Spinal cord (tissue), 10 donors: ENCODE results near the gene ITFG2. TPM values are rescaled to one million over a fixed set of nuclear protein-coding genes. Genes with fewer than 3 reads are reported as not detected.
"Not testable (repeated sequence)": the region's sequence is repeated elsewhere in the genome, so short reads cannot be mapped to it uniquely, and the experiment has no call there.

Experiments
- DNase-seq, 6 donors: peaks; one replicate each; pipeline versions ENCODE4 v3.0.0 to v3.0.0-alpha.2; 2013 to 2015; ENCODE audit warnings: low spot score in 6 of 6, low read depth in 4 of 6
- H3K27ac ChIP-seq: one replicate; pipeline ENCODE4 v1.5.1; 2013; ENCODE audit warnings: low read depth, low read length, control low read depth
- H3K27me3 ChIP-seq: one replicate; pipeline ENCODE4 v1.6.1; 2013; ENCODE audit warnings: low read length; ENCODE audit not compliant: control insufficient read depth, insufficient read depth
- H3K36me3 ChIP-seq: one replicate; pipeline ENCODE4 v1.6.1; 2013; ENCODE audit warnings: low read length; ENCODE audit not compliant: control insufficient read depth, insufficient read depth
- H3K4me1 ChIP-seq: one replicate; pipeline ENCODE4 v1.6.1; 2013; ENCODE audit warnings: low read length; ENCODE audit not compliant: control insufficient read depth, insufficient read depth
- H3K4me3 ChIP-seq: one replicate; pipeline ENCODE4 v1.5.1; 2013; ENCODE audit warnings: low read depth, low read length, control low read depth
- H3K9me3 ChIP-seq: one replicate; pipeline ENCODE4 v1.6.1; 2013; ENCODE audit warnings: low read length; ENCODE audit not compliant: control insufficient read depth, insufficient read depth
- WGBS: methylation state at CpG from one replicate; pipeline ENCODE4 v1.1.5; 2013; ENCODE audit warnings: missing lambda C conversion rate; ENCODE audit not compliant: insufficient coverage; 5-methylcytosine and 5-hydroxymethylcytosine counted together
- long read RNA-seq, 4 donors: transcript quantifications; one replicate each; lab custom pipeline, GENCODE V29; 2026
- polyA plus RNA-seq, 2 donors: library from polyadenylated mRNA; unstranded; fragments of 120-200 nt; gene quantifications; one replicate each; pipeline ENCODE4 v1.2.1, GENCODE V29; 2013; ENCODE audit not compliant: insufficient read length in 2 of 2
- total RNA-seq, 2 donors: library from RNA; depleted of rRNA in 1 of 2; stranded (reverse); fragments of 120-200 nt in 1 of 2; fragments of >200 nt in 1 of 2; gene quantifications; one replicate each; pipeline versions ENCODE4 v1.2.3 to v1.2.4, GENCODE V29; 2013 to 2014
- donor health status: healthy.

ITFG2 gene
- total RNA-seq (10 to 100 TPM; 12.7 to 36.1 TPM), polyA plus RNA-seq (10 to 100 TPM; 35.3 to 46.1 TPM)
- long read RNA-seq, donor 1, transcript ITFG2-201 (12 exons, 2,361 nt), result major isoform, 7 of 11 reads
- long read RNA-seq, donor 1, partial matches to known transcripts, result 0 of 11 reads
- long read RNA-seq, donor 1, other reads (novel, unspliced or antisense), result 0 of 11 reads
- long read RNA-seq, donor 2, partial matches to known transcripts, result 0 of 5 reads
- long read RNA-seq, donor 2, other reads (novel, unspliced or antisense), result 0 of 5 reads
- long read RNA-seq, donor 3, partial matches to known transcripts, result 0 of 6 reads
- long read RNA-seq, donor 3, other reads (novel, unspliced or antisense), result 0 of 6 reads
- long read RNA-seq, donor 4, transcript ITFG2-201 (12 exons, 2,361 nt), result major isoform, 12 of 19 reads
- long read RNA-seq, donor 4, partial matches to known transcripts, result 5 of 19 reads
- long read RNA-seq, donor 4, other reads (novel, unspliced or antisense), result 0 of 19 reads

DNA sequence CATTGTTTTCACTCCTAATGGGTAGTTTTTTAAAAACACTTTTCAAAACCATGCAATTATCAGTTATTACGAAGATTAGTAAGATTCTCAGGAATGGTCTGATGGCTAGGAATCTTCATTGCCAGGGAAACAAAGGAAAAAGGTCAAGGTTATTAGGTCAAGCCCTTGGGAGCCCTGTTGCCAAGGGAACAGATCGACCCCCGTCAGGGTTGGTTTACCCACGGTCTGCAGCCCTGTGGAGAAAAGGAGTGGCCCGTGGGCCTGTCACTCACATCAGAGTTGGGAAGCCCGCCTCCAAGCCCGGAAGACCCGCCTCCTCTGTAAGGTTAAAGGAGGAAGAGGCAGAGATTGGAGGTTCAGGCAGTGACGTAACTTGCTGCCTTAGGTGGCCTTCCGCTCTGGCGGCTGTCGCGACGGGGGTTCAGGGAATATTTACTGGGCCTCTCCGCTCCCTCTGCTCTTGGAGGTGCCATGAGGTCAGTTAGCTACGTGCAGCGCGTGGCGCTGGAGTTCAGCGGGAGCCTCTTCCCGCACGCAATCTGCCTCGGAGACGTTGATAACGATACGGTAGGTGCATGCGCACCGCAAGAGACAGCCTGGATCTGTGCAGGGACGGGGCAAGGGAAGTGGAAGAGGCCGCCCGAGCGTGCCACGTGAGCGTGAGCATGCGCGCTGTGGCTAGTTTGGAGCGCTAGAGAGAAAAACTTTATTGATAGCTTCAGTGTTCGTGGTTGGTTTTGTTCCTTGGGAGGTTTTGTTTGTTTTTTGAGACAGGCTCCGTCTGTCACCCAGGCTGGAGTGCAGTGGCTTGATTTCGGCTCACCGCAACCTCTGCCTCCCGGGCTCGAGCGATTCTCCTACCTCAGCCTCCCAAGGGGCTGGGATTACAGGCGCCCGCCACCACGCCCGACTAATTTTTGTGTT is at the start of gene ITFG2:
Gene ITFG2 (plus strand): TSS at position 379 of the 924 bp plus-strand sequence. CDS start 93 bp downstream, at position 472.
- H3K27ac ChIP-seq, result peak within 1 kb of the TSS; percentile 99
- H3K4me1 ChIP-seq, result peaks cover 3% of the 10 kb centered on the region
- H3K9me3 ChIP-seq, result no peaks in the 10 kb centered on the region
- H3K36me3 ChIP-seq, result peaks cover 7% of the 10 kb centered on the region
- no peaks in the 10 kb centered on the region for H3K27me3 ChIP-seq
- peak within 1 kb of the TSS; percentile 96 for H3K4me3 ChIP-seq
- DNase-seq, result peak; percentile 96 to 100 (median 98)
- under 1% methylated on average over 47 of the region's 48 CpGs for WGBS

DNA sequence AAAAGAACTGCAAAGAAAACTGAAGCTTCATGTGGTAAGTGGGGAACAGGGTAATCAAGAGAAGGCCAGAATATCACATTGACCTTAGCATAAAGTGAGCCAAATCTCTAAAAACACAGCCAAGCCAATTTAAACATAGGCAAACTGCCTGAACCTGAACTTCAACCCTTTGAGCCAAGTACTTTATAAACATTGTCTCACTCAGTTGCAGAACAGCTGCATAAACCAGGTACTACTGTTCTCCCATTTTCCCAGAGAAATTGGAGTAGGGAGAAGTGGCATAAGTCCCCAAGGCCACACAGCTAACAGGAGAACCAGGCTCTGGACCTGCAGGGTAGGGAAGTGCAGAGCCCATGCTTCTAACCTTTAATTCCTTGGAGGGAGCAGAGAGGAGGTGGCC is 48.1 kb upstream of the ITFG2 start:
- no peaks in the 10 kb centered on the region for H3K4me1 ChIP-seq
- DNase-seq, result no peak
- H3K27ac ChIP-seq, result no peak overlapping the region
- H3K36me3 ChIP-seq, result peaks cover 3% of the 10 kb centered on the region
- no peaks in the 10 kb centered on the region for H3K27me3 ChIP-seq
- no peak overlapping the region for H3K4me3 ChIP-seq
- no peaks in the 10 kb centered on the region for H3K9me3 ChIP-seq

DNA sequence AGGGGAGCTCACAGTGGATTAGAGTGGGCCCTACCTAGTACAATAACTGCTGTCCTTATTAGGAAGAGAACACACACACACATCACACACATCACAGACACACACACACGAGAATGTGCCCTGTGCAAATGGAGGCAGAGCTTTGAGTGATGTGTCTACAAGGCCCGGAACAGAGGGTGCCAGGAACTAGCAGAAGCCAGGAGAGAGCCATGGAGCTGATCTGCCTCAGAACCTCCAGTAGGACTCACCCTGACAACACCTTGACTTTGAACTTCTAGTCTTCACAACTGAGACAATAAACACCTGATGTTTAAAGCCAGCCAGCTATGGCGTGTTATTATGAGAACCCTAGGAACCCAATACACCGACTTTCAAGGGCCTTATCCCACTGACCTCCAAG is 47.4 kb upstream of the ITFG2 start:
- 80% methylated on average over 3 of the region's 4 CpGs for WGBS
- DNase-seq, result no peak
- Histone ChIP-seq H3K4me3 (no peak overlapping the region), H3K9me3 (no peaks in the 10 kb centered on the region), H3K27me3 (no peaks in the 10 kb centered on the region), H3K27ac (no peak overlapping the region), H3K36me3 (peaks cover 3% of the 10 kb centered on the region), H3K4me1 (no peaks in the 10 kb centered on the region)

DNA sequence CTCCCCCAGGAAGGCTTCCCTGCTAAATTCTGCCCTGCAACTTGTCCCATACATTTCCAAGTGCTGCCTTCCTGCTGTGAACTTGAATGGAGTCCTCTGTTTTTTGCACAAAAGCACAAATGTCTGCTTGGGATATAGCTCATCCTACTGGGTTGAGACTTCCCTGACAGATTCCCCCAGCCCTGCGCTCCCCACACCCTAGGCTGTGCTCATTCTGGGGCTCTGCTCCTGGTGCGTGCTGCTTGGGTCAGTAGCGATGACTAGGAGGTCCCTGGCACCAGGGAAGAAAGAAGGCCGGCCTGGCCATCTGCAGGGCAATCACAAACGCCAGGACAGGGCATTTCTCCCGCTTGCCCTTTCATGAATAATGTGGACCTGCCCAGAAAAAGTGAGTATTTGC is 46.9 kb upstream of the ITFG2 start:
- WGBS, result 74% methylated on average over 6 of the region's 6 CpGs
- H3K27ac ChIP-seq, result no peak overlapping the region

DNA sequence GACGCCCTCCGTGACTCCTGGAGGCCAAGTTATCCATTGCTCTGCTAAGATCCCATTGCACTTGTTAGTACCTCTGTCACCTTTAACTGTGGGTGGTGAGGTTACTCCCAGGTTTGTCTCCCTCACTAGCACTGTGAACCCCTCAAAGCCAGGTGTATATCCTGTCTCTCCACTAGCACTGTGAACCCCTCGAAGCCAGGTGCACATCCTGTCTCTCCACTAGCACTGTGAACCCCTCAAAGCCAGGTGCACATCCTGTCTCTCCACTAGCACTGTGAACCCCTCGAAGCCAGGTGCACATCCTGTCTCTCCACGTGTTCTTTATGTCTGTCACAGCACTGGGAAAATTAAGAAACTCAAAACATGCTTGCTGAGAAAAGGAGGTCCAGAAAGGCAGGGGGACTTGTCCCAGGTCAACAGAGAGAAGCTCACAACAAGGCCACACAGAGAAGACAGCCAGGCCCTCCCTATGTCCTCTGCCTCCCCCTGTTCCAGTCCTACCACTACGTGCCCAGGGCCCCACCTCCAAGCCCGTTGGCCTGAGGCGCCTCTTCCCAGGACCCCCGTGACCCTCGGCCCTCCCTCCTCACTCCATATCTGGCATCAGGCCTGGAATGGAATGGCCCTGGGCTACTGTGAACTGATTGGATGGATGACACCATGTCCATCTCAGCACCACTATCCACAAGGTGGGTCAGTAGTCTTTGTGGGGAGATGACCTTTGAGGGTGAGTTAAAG is 44.1 kb upstream of the ITFG2 start:
- no peaks in the 10 kb centered on the region for H3K9me3 ChIP-seq
- WGBS, result 81% methylated on average over 6 of the region's 10 CpGs
- DNase-seq, result no peak
- H3K27ac ChIP-seq, result no peak overlapping the region
- H3K27me3 ChIP-seq, result no peaks in the 10 kb centered on the region
- no peak overlapping the region for H3K4me3 ChIP-seq
- no peaks in the 10 kb centered on the region for H3K4me1 ChIP-seq
- H3K36me3 ChIP-seq, result peaks cover 3% of the 10 kb centered on the region

More for the DNA sequence above, 46.9 kb upstream of the ITFG2 start:
- H3K4me1 ChIP-seq, result no peaks in the 10 kb centered on the region
- no peak for DNase-seq
- no peaks in the 10 kb centered on the region for H3K9me3 ChIP-seq
- no peaks in the 10 kb centered on the region for H3K27me3 ChIP-seq
- H3K4me3 ChIP-seq, result no peak overlapping the region
- H3K36me3 ChIP-seq, result peaks cover 3% of the 10 kb centered on the region

DNA sequence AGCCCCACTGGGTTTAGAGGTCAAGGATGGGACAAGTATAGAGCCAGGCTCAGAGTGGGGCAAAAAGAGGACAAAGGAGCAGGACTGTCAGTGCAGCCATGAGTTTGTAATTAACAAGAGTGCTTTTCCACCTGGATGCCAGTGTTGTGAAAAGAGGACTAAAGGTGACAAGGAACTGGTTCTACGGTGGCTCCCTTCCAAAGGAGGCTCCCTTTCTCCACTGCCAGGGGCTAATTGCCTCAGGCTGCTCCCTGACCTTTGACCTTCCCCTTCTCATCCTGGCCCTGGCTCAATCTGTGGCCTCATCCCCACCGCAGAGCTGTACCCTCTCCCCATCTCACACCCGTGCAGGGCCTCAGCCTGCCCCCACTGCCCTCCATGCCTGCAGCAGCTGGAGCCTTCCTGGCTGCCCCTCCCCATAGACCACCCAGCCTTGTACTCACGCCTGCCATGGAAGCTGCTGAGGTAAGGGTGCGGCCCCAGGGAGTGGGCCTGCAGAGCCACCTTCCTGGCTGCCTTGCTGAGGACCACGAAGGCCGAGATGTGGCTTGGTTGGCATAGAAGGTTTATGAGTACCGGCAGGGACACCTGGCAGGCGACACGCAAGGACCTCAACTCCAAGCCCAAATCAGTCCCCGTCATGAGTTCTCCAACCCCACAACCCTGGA is 42.5 kb upstream of the ITFG2 start:
- Histone ChIP-seq H3K36me3 (peaks cover 3% of the 10 kb centered on the region), H3K4me1 (no peaks in the 10 kb centered on the region), H3K27ac (no peak overlapping the region), H3K4me3 (no peak overlapping the region), H3K27me3 (no peaks in the 10 kb centered on the region), H3K9me3 (no peaks in the 10 kb centered on the region)
- DNase-seq, result no peak
- WGBS, result 73% methylated on average over 11 of the region's 11 CpGs

DNA sequence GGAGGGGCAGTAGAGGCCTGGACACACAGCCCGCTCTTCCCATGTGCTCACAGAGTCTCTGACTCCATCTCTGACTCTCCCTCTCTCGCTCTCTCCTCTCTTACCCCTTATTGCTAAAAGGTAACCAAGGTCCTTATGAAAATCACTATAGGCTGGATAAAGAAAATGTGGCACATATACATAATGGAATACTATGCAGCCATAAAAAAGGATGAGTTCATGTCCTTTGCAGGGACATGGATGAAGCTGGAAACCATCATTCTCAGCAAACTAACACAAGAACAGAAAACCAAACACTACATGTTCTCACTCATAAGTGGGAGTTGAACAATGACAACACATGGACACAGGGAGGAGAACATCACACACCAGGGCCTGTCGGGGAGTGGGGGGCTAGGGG is 41.9 kb upstream of the ITFG2 start:
- H3K4me1 ChIP-seq, H3K4me3 ChIP-seq, DNase-seq, H3K27me3 ChIP-seq, H3K36me3 ChIP-seq, H3K27ac ChIP-seq, H3K9me3 ChIP-seq: not testable (repeated sequence)
- WGBS, result no CpG with 5 or more reads among the region's 3 CpGs

DNA sequence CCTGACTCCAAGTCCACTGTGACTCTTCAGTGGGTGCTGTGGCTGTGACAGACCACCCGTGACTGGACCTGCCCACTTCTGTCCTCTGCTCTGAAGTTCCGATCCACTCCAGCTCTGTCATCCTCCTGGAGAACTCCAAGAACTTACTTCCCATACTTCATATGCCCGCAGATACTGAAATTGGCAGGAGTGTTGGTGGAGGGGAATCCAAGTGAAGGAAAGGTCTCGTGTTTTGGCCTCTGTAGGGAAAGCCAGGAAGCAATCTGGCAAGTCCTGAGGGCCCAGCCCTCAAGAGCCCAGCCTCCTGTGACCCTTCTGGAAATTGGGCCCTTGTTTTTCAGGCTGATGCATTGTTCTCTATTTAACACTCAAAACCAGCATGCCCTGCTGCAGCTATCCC is 40.1 kb upstream of the ITFG2 start:
- Histone ChIP-seq H3K4me1 (no peaks in the 10 kb centered on the region), H3K4me3 (no peak overlapping the region), H3K27me3 (no peaks in the 10 kb centered on the region), H3K27ac (no peak overlapping the region), H3K36me3 (peaks cover 3% of the 10 kb centered on the region), H3K9me3 (no peaks in the 10 kb centered on the region)
- DNase-seq, result no peak
- 0% methylated on average over 1 of the region's 4 CpGs for WGBS
